Heart left ventricle (tissue), 16 donors: Measurements from ENCODE around the gene GRM3. TPM values are rescaled to one million over a fixed set of nuclear protein-coding genes. Genes with fewer than 3 reads are reported as not detected.

Experiments
- ATAC-seq, 4 donors: fragments of 200-7000 bp; cut with Tn5 transposase; one replicate each; pipeline ENCODE4 v1.9.1; 2020 to 2022; ENCODE audit warnings: moderate library complexity in 4 of 4, mild to moderate bottlenecking in 3 of 4, moderate number of reproducible peaks in 1 of 4
- DNase-seq, 5 donors: peaks; one replicate each; pipeline ENCODE4 v3.0.0-alpha.2; 2020
- H3K27ac ChIP-seq, 12 donors: fragments of 200-600 bp; sonication (generic) in 4 of 12; one replicate each; pipeline versions ENCODE4 v1.5.0 to v1.8.0; 2016 to 2022; ENCODE audit warnings: mild to moderate bottlenecking in 2 of 12
- H3K27me3 ChIP-seq, 9 donors: fragments of 200-600 bp; sonication (generic) in 2 of 9; one replicate each; pipeline versions ENCODE4 v1.5.1 to v1.8.0; 2016 to 2022; ENCODE audit warnings: mild to moderate bottlenecking in 3 of 9
- H3K36me3 ChIP-seq, 9 donors: fragments of 200-600 bp; sonication (generic) in 2 of 9; one replicate each; pipeline versions ENCODE4 v1.5.0 to v1.8.0; 2018 to 2022; ENCODE audit warnings: mild to moderate bottlenecking in 2 of 9
- H3K4me1 ChIP-seq, 12 donors: fragments of 200-600 bp; sonication (generic) in 4 of 12; one replicate each; pipeline versions ENCODE4 v1.5.0 to v1.8.0; 2016 to 2022; ENCODE audit warnings: mild to moderate bottlenecking in 3 of 12
- H3K4me3 ChIP-seq, 12 donors: fragments of 200-600 bp; sonication (generic) in 4 of 12; one replicate each; pipeline versions ENCODE4 v1.5.0 to v1.8.0; 2017 to 2022; ENCODE audit warnings: mild to moderate bottlenecking in 9 of 12, moderate library complexity in 4 of 12
- H3K9me3 ChIP-seq, 12 donors: fragments of 200-600 bp; sonication (generic) in 4 of 12; one replicate each; pipeline versions ENCODE4 v1.5.0 to v1.8.0; 2016 to 2022; ENCODE audit warnings: mild to moderate bottlenecking in 1 of 12
- CTCF ChIP-seq, 12 donors: fragments of 200-600 bp; sonication (generic) in 4 of 12; IDR thresholded peaks; one replicate each; pipeline versions ENCODE4 v1.5.0 to v1.8.0; 2018 to 2022; ENCODE audit warnings: antibody characterized with exemption in 12 of 12, mild to moderate bottlenecking in 5 of 12
- POLR2A ChIP-seq, 2 donors: fragments of 450-650 bp; IDR thresholded peaks; one replicate each; pipeline ENCODE4 v1.6.1; 2017; ENCODE audit warnings: antibody characterized with exemption in 2 of 2, mild to moderate bottlenecking in 2 of 2, moderate library complexity in 2 of 2
- WGBS, 4 donors: extraction: QIAGEN DNeasy Blood & Tissue Kit in 2 of 4; methylation state at CpG; one replicate each; pipeline versions ENCODE4 v1.1.5 to v1.1.7; 2013 to 2018; 5-methylcytosine and 5-hydroxymethylcytosine counted together
- intact Hi-C, 10 donors: fragments of 100-400 bp; cut with DNase I; formaldehyde crosslinking; loops; one replicate each; pipeline versions ENCODE4 v1.11.1 to v1.14.2; 2022
- polyA plus RNA-seq, 2 donors: library from polyadenylated mRNA; stranded (reverse); fragments of 200-250 nt; gene quantifications; one replicate each; pipeline ENCODE4 v1.2.3, GENCODE V29; 2013
- total RNA-seq, 9 donors: library from RNA; depleted of rRNA in 2 of 9; stranded (reverse); fragments of >200 nt in 2 of 9; fragmentation: NEBNext Ultra II Directional in 3 of 9; extraction: Animal tissue kit (Norgen Biotek cat#: 25700) in 3 of 9; gene quantifications; one replicate each; pipeline versions ENCODE4 v1.1.0 to v1.2.4, GENCODE V29; 2016 to 2023
- donor health status: ischemic (EF 13 %, LVEDD 7.1; RV severe dilation, severe dysfunction).
- donor health status: healthy with polysubstance abuse.
- donor health status: DM: no; HTN: yes; CAD: no.
- donor health status: DM: no; HTN: no; CAD: no.
- donor health status: ischemic (EF 25% LVEDD 6.9; RV normal size, moderate dysfunction).
- donor health status: ischemic (EF 25% LVEDD 5.7; RV mildly dilated, moderate dysfunction).
- donor health status: healthy.
- donor health status: DM: yes; HTN: yes; CAD: no.
- donor health status: ischemic (EF 35%, LVEDD 5.7; RV mildly dilated, moderate dysfunction).
- donor health status: nonischemic (EF 11% LVEDD 7.7; RV severe dilation, severe dysfunction).
- donor health status: DM: yes; HTN: yes; CAD: no.
- donor health status: PGD.
- donor health status: ischemic (EF 29% LVEDD 5.4; RV normal size, mild dysfunction).
- donor health status: nonischemic (EF 23%, LVEDD 6.1; RV moderate dilation, normal function).

GRM3 gene
- total and polyA plus RNA-seq, 11 donors = 0.03 to 0.73 TPM; not detected in 9

- 73 to 86% (median 82%) methylated on average over 3 of the region's 3 CpGs for WGBS, 4 donors
- Histone ChIP-seq H3K36me3 (no peaks in the 10 kb centered on the region), H3K27ac (no peak overlapping the region), H3K4me3 (no peak overlapping the region), H3K27me3 (no peaks in the 10 kb centered on the region), H3K9me3 (no peaks in the 10 kb centered on the region), H3K4me1 (no peaks in the 10 kb centered on the region)
- TF ChIP-seq POLR2A (IDR thresholded peaks at IDR 0.05) (no peak), CTCF (IDR thresholded peaks at IDR 0.05) (no peak)
- no peak for DNase-seq
- ATAC-seq = no peak
- intact Hi-C loops = loop anchor here in 1 of 10 donors (10.0 kb wide), 1 partner anchor 154 kb away; no protein-coding TSS in a partner anchor
Measured at GRCh38 chr7:86660950-86661462, 17.3 kb downstream of the GRM3 start.

GRCh38 chr7:86664486-86664885 lies 20.8 kb downstream of the GRM3 start:
- WGBS, 4 donors = 74 to 83% (median 75%) methylated on average over 1 of the region's 1 CpG
- TF ChIP-seq POLR2A (IDR thresholded peaks at IDR 0.05) (no peak), CTCF (IDR thresholded peaks at IDR 0.05) (no peak)
- H3K36me3 ChIP-seq = no peaks in the 10 kb centered on the region
- no peak for ATAC-seq
- intact Hi-C loops = loop anchor here in 1 of 10 donors (10.0 kb wide), 1 partner anchor 150 kb away; no protein-coding TSS in a partner anchor
- H3K4me1 ChIP-seq = no peaks in the 10 kb centered on the region
- no peak overlapping the region for H3K4me3 ChIP-seq
- H3K9me3 ChIP-seq = no peaks in the 10 kb centered on the region
- no peak for DNase-seq
- peaks cover 0 to 3% (median 0%) of the 10 kb centered on the region in 9 donors for H3K27me3 ChIP-seq
- no peak overlapping the region for H3K27ac ChIP-seq

- Histone ChIP-seq H3K27me3 (peaks cover 0 to 3% (median 0%) of the 10 kb centered on the region in 9 donors), H3K27ac (no peak overlapping the region), H3K36me3 (no peaks in the 10 kb centered on the region), H3K4me1 (no peaks in the 10 kb centered on the region), H3K4me3 (no peak overlapping the region), H3K9me3 (no peaks in the 10 kb centered on the region)
- 91 to 95% (median 93%) methylated on average over 5 of the region's 5 CpGs for WGBS, 4 donors
- ATAC-seq = no peak
- intact Hi-C loops = loop anchor here in 1 of 10 donors (10.0 kb wide), 1 partner anchor 150 kb away; no protein-coding TSS in a partner anchor
- DNase-seq = no peak
- TF ChIP-seq CTCF (IDR thresholded peaks at IDR 0.05) = no peak
- no peak for TF ChIP-seq POLR2A (IDR thresholded peaks at IDR 0.05)
Measured at GRCh38 chr7:86664991-86665390, 21.3 kb downstream of the GRM3 start.

GRCh38 chr7:86665669-86666068 lies 22.0 kb downstream of the GRM3 start:
- Histone ChIP-seq H3K9me3 (no peaks in the 10 kb centered on the region), H3K4me1 (no peaks in the 10 kb centered on the region), H3K36me3 (no peaks in the 10 kb centered on the region), H3K4me3 (no peak overlapping the region), H3K27ac (no peak overlapping the region), H3K27me3 (peaks cover 0 to 3% (median 0%) of the 10 kb centered on the region in 9 donors)
- 24 to 80% (median 53%) methylated on average over 2 of the region's 2 CpGs for WGBS, 4 donors
- intact Hi-C loops = loop anchor here in 1 of 10 donors (10.0 kb wide), 1 partner anchor 149 kb away; no protein-coding TSS in a partner anchor
- no peak for DNase-seq
- TF ChIP-seq CTCF (IDR thresholded peaks at IDR 0.05) = no peak
- no peak for ATAC-seq
